GM18508 (cell line): Measurements from ENCODE around the gene S100A5.
"Not testable (repeated sequence)": the region's sequence is repeated elsewhere in the genome, so short reads cannot be mapped to it uniquely, and the experiment has no call there.

Source experiments
- ATAC-seq: cut with Tn5 transposase; IDR thresholded peaks from one replicate; pipeline ENCODE4 v1.9.1; 2021; ENCODE audit warnings: moderate number of reproducible peaks; ENCODE audit not compliant: insufficient read depth, unreplicated experiment

The S100A5 gene

DNA sequence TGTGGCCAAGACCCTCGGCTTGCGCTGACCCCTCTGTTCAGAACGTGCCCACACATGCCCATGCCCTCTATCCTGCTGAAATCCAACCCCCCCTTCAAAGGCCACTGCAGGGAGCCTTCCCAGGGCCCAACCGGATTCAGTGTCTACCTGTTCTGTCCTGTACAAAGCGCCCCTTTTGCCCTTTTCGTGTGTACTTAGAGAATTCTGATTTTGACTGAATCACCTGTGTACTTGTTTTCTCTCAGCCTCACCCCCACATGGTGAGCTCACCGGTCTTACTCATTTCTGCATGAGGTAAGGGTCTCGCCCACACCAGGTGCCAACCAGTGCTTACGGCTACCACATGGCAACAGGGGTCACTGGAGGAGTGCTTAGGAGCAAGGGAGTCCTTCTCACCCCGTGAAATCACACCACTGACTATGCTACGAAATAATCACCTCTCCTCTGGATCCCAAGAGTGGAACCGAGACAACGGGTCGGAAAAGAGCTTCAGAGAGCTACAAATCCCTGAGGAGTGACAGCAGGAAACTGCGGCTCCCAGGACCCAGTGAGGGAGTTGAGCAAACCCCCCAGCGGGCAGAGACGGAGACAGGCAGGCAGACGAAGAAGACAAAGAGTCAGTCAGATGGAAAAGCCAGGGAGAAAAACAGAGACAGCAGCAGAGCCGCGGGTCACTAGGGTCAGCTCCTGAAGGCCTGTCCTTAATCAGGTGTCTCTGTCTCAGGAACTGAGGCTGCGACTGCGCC is 27.1 kb upstream of the S100A5 start:
- no peak for ATAC-seq

DNA sequence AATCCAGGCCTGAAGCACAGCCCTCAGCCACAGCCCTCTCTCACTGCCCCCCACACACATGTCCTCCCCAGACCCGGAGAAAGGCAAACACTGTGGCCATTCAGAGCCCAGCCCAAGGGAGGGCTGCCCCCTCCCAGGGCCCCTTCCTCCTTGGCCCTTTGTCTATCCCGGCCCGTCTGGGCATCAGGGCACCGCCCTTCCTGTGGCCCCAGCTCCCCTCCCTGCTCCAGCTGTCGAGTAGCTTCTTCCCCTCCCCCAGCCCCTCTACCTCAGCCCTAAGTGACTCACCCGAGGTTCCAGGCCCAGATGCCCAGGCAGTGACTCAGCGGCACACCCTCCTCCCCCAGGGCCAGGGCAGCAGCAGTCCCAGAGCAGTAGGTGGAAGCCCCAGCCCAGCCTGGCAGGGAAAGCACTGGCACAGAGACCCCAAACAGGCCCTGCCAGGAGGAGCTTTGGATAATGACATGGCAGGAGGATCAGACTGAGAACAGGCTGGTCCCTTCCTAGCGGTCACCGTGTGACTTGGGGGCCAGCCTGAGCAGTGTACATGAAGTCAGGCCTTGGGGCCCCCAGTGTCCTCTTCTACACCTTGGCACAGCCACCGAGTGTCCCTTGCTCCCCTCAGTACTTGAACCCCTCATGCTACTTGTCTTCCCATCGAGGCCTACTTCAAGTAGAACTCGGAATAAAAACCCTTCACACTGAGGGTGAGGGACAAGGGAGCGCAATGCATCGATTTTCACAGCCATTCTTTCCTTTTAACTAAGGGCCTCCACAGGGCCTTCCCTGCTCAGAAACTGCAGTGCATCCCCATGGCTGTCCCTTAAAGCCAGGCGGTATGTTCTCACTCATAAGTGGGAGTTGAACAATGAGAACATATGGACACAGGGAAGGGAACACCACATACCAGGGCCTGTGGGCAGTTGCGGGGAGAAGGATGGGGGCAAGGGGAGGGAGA is 26.0 kb upstream of the S100A5 start:
- no peak for ATAC-seq

DNA sequence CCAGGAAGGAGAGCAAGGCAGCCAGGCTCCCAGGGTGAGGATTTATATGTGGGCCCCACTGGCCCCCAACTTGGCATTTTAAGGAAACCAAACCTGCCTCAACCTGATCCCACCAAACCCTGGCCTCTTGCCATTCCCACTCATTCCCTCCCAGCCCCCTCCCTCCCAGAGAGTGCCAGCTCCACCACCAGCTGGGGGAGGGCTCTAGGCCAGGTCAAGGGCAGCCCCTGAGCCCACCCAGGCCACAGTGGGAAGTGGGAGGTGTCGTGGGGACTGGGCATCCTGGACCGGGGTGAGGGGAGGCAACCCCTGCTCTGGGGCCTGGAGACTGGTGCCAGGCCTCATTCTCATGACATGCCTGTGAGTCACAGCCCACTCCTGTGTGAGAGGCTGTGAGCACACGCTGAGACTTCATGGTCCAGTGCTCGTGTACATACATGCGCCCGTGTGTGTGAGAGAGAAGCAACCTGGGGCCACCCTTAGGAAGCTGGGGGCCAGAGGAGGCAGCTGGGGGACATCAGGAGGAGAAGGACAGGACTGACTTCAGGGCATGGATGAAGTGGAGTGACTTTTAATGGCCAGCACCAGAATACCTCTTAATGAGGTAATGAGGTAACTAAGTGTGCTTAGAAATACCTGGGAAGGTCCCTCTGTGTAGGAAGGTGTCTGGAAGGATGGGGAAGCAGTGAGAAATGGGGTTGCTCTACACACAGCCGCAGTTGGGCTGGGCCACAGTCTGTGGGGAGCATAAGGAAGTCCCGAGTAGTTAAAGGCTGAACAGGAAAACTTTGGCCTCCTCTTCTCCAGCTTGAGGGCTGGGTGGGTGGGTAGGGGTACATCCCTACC is 25.0 kb upstream of the S100A5 start, which contains the start of gene S100A2:
S100A2 (minus strand) TSS at position 316 of the 846 bp plus-strand sequence. CDS start 1,967 bp downstream, outside the sequence.
- ATAC-seq: no peak

DNA sequence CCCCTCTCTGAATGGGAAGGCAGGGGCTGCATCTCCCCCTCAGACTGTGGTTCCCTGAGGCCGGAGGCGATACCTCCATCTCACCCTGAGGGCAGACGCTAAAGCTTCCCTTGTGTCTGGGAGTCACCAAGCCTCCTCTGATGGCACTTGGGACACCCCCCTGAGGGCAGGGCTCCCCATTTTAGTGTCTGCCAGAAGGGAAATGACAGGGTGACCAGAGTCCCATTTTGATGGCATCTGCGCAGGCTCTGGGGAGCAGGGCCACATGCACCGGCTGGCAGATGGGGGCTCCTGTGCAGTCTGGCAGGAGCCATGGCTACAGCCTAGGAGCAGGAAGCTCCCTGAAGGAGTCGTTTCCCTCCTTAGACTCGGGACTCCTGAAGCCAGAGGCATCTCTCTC is 23.3 kb upstream of the S100A5 start:
- ATAC-seq: no peak

DNA sequence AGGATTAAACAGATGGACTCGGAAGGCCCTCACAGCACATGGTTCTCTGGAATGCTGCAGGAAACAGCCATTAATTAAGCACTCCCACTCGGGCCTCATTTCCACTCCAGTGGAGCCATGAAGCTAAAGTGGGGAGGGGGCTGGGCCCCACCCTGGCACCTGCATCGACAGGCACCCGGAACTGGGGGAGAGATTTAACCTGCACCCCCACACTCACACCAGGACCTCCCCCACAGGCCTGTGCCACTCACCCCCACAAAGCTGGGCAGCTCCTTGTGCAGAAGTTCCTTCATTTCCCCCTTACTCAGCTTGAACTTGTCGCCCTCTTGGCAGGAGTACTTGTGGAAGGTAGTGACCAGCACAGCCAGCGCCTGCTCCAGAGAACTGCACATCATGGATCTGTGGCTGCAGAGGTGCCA is 22.8 kb upstream of the S100A5 start:
- ATAC-seq: no peak

DNA sequence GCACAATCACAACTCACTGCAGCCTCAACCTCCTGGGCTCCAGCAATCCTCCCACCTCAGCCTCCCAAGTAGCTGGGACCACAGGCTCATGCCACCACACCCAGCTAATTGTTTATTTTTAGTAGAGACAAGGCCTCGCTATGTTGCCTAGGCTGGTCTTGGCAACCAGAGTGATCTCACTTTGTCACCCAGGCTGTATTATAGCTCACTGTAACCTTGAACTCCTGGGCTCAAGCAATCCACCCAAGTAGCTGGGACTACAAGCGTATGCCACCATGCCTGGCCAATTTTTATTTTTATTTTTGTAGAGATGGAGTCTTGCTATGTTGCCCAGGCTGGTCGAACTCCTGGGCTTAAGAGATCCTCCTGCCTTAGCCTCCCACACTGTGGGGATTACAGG is 21.3 kb upstream of the S100A5 start:
- ATAC-seq: not testable (repeated sequence)

DNA sequence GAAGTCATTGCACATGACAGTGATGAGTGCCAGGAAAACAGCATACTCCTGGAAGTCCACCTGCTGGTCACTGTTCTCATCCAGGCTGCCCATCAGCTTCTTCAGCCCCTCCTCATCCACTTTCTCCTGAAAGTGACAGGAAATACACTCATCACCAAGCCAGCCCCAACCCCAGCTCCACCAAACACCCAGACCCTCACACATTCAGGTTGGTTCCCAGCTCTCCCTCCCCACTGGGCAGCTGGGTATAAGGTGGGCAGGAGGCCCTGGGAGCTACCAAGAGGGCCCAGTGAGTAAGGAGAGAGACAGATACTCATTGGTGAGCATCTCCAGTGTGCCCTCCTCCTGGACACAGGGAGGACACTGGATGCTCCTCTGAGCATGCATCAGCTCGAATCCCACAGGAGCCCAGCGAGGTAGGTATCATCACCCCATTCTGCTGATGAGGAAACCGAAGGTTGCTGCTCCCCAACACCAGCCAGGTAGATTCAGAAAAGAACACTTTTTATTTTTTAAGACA is 20.8 kb upstream of the S100A5 start:
- ATAC-seq: no peak

DNA sequence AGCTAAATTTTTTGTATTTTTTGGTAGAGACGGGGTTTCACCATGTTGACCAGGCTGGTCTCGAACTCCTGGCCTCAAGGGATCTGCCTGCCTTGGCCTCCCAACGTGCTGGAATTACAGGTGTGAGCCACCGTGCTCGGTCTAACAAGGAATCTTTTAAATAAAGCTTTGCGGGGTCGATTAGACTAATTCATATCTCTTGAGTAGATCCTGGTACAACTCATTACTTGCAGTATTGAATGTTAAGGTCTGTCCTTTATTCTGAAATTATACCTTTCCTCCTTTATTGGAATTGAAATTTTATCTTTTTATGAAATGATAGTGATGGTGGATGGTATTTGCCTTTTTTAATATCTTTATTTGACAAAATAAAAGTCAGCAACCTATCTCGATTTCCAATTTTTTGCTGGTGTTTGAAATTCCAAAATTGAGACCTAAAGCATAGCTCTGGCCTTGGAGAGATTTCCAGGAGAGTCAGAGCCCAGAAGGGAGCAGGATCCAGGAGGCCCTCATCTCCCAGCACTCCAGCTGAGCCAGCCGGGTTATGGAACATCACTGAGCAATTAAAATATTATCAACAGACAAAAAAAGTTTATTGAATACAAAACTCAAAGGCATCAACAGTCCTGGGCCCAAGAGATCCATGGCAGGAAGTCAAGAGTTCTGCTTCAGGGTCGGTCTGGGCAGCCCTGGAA is 20.2 kb upstream of the S100A5 start:
- ATAC-seq: no peak

DNA sequence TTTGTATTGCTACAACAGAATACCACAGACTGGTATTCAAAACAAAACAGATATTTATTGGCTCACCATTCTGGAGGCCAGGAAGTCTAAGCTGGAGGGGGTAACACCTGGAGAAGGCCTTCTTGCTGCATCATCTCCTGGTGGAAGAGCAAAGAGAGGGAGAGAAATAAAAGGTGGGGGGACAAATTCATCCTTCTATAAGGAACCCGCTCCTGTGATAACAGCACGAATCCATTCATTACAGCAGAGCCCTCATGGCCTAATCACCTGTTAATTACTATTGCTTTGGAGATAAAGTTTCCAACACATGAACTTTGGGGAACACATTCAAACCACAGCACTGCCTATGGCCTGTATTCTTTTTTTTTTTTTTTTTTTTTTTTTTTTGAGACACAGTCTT is 19.5 kb upstream of the S100A5 start:
- ATAC-seq: no peak

DNA sequence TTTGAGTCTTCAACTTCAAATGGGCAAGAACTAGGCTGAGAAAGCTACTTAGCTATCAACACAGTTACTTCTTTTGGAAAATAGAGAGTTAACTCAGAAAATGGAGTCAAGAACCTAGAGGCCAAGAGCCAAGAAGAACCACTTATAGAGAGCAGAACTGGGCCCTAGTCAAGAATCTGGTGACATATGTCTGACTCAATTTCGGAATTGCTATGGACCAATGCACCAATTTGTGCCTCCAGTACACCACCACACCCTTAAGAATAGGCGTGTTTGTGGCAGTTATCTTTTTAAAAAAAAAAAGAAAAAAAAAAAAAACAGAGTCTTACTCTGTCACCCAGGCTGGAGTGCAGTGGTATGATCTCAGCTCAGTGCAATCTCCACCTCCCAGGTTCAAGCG is 17.1 kb upstream of the S100A5 start:
- no peak for ATAC-seq

DNA sequence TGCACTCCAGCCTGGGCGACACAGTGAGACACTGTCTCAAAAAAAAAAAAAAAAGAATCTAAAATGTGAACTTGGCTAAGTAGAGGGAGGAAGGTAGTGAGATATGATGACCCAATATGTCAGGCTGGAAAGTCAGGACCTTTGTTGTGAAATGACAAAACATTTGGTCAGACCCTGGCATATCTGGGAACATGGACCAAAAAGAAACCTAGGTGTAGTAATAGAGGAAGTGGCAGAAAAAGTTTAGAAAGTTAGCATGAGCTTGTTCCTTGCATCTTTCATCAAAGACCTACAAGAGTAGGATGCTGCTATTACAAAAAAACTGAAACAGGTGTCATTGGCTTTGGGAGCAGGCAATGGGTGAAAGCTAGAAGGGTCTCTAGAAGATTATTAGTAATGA is 15.6 kb upstream of the S100A5 start:
- ATAC-seq: no peak

DNA sequence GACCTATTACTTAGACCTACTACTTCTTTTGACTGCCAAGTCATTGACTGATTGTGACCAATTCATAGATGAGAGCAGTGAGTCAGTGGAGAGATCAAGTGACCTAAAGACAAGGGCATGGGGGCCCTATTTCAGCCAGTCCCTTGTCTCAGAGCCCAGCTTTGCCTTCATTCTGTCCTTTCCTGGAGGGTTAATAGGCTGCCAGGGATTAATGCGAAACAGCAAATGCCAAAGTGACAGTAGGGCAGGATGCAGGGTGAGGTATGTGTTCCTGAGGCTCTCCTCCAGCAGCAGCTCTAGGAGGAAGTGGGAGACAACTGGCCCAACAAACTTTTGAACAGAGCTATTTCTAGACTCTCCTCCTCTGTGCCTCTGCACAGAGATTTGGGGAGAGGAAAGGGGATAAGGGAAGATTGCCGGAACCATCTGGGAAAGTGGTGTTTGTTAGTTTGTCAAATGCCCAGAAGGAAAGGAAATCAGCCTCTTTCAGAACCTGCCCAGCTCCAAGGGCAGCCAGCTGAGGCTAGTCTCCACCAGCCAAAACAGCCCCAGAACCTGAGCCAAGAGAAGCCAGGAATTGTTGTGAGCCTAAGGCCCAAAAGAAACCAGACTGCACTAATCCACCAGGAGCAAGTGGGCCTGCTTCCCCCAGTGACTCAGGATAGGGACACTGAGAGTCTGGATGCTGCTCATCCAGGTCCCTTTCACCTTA is 13.3 kb upstream of the S100A5 start:
- no peak for ATAC-seq

DNA sequence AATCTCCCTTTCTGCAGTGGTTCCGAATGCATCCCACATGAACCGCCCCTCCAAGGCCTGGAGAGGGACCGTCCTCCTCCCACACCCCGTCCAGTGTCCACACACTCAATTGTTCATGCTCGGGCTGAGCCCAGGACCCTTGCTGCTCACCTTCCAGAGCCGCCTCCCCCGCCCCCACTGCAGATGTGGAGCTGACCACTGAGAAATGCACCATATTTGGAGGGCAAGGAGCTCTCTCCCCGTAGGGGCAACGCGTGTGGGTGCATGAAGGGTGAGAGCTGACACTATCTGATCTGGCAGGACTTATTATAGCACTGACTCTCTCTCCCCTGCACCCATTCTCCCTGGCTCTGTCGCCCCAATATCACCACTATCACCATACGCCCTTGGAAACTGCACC is 12.4 kb upstream of the S100A5 start:
- ATAC-seq: no peak

DNA sequence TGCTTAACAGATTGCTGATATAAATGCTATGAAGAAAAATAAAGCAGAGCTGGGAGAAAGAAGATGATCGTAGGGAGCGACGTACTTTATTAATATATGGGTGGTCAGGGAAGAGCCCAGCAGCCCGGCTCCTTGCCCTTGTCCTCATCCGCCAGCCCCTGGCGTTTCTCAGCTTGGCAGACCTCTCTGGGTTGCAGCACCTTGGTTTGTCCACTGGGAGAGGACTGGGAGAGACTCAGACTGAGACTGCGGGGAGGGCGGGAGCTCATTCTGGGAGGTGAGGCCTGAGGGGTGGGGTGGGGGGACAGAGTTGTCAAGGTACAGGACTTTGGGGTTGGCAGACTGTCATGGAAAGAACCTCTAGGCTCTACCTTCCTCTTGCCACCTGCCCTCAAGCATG is 11.6 kb upstream of the S100A5 start:
- ATAC-seq: no peak

DNA sequence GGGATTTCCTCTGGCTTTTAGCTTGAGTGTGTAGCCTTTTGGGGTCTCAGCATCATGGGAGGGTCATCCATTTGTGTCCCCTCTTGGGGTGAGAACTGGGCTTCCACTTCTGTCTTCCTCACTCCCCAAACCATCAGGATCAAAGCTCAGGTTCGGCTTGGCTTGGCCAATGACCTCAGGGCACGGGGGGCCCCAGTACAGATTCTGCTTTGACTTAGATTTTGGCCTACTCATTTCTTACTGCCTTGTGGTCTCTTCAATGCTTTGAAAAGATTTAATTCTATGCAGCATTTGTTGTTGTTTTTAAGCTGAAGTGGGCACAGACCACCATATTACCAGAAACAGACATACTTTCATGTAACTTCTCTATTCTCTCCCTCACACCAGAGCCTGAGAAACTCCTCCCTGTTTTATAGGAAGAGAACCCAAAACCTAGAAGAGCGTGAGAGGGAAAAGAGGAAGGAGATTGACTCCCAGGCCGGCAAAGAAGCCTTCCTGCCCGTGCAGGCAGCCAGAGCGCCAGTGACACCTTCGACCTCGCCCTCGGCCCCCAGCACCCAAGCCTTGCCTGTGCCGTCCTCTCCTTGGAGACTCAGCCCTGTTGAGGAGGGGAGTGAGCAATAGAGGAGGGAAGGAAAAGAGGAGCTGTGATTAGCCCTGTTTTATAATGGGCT is 10.2 kb upstream of the S100A5 start:
- no peak for ATAC-seq

DNA sequence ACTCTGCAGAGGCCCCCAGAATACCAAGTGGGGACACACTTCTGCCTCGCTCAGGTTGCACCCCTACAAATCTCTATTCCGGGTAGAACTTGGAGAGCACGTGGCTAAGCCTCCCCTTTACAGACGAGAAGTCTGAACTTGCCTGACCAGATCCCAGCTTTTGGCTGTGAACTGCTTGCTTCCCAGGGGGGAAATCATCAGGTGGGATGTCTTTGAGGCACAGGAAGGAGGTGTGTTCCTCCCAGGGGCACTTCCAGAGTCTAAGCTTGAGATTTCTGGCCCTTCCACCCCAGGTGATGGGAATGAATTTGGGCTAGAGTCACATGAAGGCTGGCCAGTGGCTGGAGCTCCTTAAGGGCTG is 9.6 kb upstream of the S100A5 start:
- ATAC-seq: no peak

DNA sequence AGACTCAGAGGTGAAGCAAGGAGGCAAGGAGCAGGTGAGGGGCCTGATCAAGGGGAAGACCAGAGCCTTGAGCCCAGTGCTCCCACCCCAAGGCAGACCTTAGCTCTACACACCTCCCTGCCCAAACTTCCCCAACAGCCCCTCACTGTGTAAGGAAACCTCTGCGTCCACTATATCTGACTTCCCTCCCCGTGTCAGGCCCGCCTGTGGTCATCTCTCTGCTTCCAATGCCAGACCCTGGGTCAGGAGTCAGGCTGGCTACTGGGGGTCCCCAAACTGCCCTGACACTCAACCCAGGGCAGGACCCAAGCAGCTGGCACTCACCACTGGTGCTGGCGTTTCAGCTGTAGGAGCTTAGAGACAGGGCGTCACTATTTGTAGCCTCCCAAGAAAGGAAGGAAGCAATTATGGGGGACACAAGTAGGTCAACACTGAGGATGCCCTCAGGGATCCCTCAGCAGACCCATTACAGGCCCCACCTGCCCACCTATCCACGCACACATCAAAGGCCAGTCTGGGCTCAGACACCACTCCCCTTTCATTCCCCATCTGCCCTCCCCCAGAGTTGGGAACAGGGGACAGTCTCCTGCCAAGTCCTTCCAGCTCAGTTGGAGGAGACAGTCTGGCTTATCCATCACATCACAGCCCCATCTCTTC is 9.1 kb upstream of the S100A5 start:
- no peak for ATAC-seq
